Fibroblast of lung (primary cell): ENCODE results near the gene COL5A2. TPM values are rescaled to one million over a fixed set of nuclear protein-coding genes. Genes with fewer than 3 reads are reported as not detected.

Source experiments
- DNase-seq, 2 donors: peaks; one replicate each; pipeline versions ENCODE4 v3.0.0 to v3.0.0-alpha.2; 2010; ENCODE audit warnings: low read depth in 2 of 2
- H2AFZ ChIP-seq: 2 replicates; pipeline ENCODE4 v1.5.1; 2012; ENCODE audit warnings: low read length, control low read depth, inconsistent platforms
- H3K27ac ChIP-seq: 2 replicates; pipeline ENCODE4 v1.5.1; 2011; ENCODE audit warnings: low read length, control low read depth; ENCODE audit not compliant: insufficient read depth
- H3K27me3 ChIP-seq: 2 replicates; pipeline ENCODE4 v1.5.1; 2011; ENCODE audit warnings: mild to moderate bottlenecking, low read length; ENCODE audit not compliant: control insufficient read depth, insufficient read depth
- H3K36me3 ChIP-seq: 2 replicates; pipeline ENCODE4 v1.5.1; 2011; ENCODE audit warnings: low read length; ENCODE audit not compliant: control insufficient read depth, insufficient read depth
- H3K4me1 ChIP-seq: 2 replicates; pipeline ENCODE4 v1.5.1; 2011; ENCODE audit warnings: low read length; ENCODE audit not compliant: control insufficient read depth, insufficient read depth; ENCODE audit errors: extremely low read depth
- H3K4me2 ChIP-seq: 2 replicates; pipeline ENCODE4 v1.5.1; 2011; ENCODE audit warnings: low read length, control low read depth; ENCODE audit not compliant: insufficient read depth; ENCODE audit errors: extremely low read depth
- H3K4me3 ChIP-seq, 4 experiments: fragments of 200-600 bp in 1 of 4; sonication (generic) in 1 of 4; replicated peaks in 1 of 4; 2 replicates each; pipeline ENCODE4 v1.5.1; 2011 to 2016; ENCODE audit warnings: low read length in 4 of 4, low read depth in 3 of 4, mild to moderate bottlenecking in 3 of 4, control low read depth in 2 of 4, inconsistent platforms in 1 of 4, mixed read lengths in 1 of 4; ENCODE audit not compliant: insufficient read depth in 1 of 4; ENCODE audit errors: control extremely low read depth in 1 of 4
- H3K79me2 ChIP-seq: 2 replicates; pipeline ENCODE4 v1.5.1; 2012; ENCODE audit warnings: mild to moderate bottlenecking, low read length, inconsistent platforms; ENCODE audit not compliant: control insufficient read depth, insufficient read depth
- H3K9ac ChIP-seq: 2 replicates; pipeline ENCODE4 v1.5.1; 2011; ENCODE audit warnings: mild to moderate bottlenecking, low read length, control low read depth; ENCODE audit not compliant: insufficient read depth
- H3K9me3 ChIP-seq: 2 replicates; pipeline ENCODE4 v1.5.1; 2012; ENCODE audit warnings: low read depth, low read length; ENCODE audit not compliant: control insufficient read depth, insufficient read depth
- H4K20me1 ChIP-seq: 2 replicates; pipeline ENCODE4 v1.5.1; 2011; ENCODE audit warnings: low read length; ENCODE audit not compliant: control insufficient read depth, insufficient read depth; ENCODE audit errors: extremely low read depth
- CTCF ChIP-seq, 2 donors: IDR thresholded peaks in 1 of 2; conservative IDR thresholded peaks in 1 of 2; 1 replicate in 1 of 2; 2 replicates in 1 of 2; pipeline ENCODE4 v1.5.1; 2011 to 2012; ENCODE audit warnings: low read length in 2 of 2, control low read depth in 1 of 2, inconsistent platforms in 1 of 2, low read depth in 1 of 2, mild to moderate bottlenecking in 1 of 2
- EZH2 ChIP-seq: IDR thresholded peaks from 2 replicates; pipeline ENCODE4 v1.5.1; 2012; ENCODE audit warnings: low read length, control low read depth, mild to moderate bottlenecking; ENCODE audit errors: missing control alignments
- polyA plus RNA-seq, 2 donors: library from polyadenylated mRNA; depleted of rRNA in 1 of 2; stranded (reverse) in 1 of 2; unstranded in 1 of 2; fragments of >200 nt; gene quantifications; 2 replicates each; pipeline ENCODE4 v1.2.1, GENCODE V29; 2011 to 2012; ENCODE audit warnings: missing spikeins in 1 of 2
- total RNA-seq: library from RNA; depleted of rRNA; stranded (reverse); fragments of >200 nt; gene quantifications from 2 replicates; pipeline ENCODE4 v1.2.1, GENCODE V29; 2014

The COL5A2 gene
- total and polyA plus RNA-seq, 2 donors (not counting 1 experiment from before 2014, with no cell fraction given): 253 to 353 TPM

GRCh38 chr2:189213250-189213649 is 33.7 kb upstream of the COL5A2 start:
- Histone ChIP-seq H3K4me2 (no peak overlapping the region), H3K27ac (no peak overlapping the region), H3K36me3 (no peaks in the 10 kb centered on the region), H3K9me3 (no peaks in the 10 kb centered on the region), H3K79me2 (no peaks in the 10 kb centered on the region), H3K4me3 (no peak overlapping the region), H3K4me1 (peaks cover 2% of the 10 kb centered on the region), H3K27me3 (no peaks in the 10 kb centered on the region), H4K20me1 (no peaks in the 10 kb centered on the region), H3K9ac (no peak overlapping the region), H2AFZ (peak overlapping the region; percentile 19)
- peak in 1 of 2 donors; percentile 58 for DNase-seq
- no peak for TF ChIP-seq EZH2

- no peaks in the 10 kb centered on the region for H3K36me3 ChIP-seq
- H3K27me3 ChIP-seq: no peaks in the 10 kb centered on the region
- no peaks in the 10 kb centered on the region for H3K9me3 ChIP-seq
- H3K4me2 ChIP-seq: peak overlapping the region; percentile 98
- DNase-seq: peak; percentile 97 to 99
- H4K20me1 ChIP-seq: no peaks in the 10 kb centered on the region
- H3K9ac ChIP-seq: peak overlapping the region; percentile 39
- peak overlapping the region; percentile 37 to 50 (median 46) for H3K4me3 ChIP-seq
- H3K4me1 ChIP-seq: peaks cover 4% of the 10 kb centered on the region
- peak overlapping the region; percentile 93 for H3K27ac ChIP-seq
- H3K79me2 ChIP-seq: no peaks in the 10 kb centered on the region
- H2AFZ ChIP-seq: peak overlapping the region; percentile 39
- no peak for TF ChIP-seq CTCF (conservative IDR thresholded peaks at IDR 0.05 in 1 of 2, IDR thresholded peaks at IDR 0.05 in 1 of 2; ENCODE audit: low read depth in 1 of 2, low read length in 2 of 2)
- no peak for TF ChIP-seq EZH2
These were observed 30.9 kb upstream of the COL5A2 start for GRCh38 chr2:189210250-189211087.

- TF ChIP-seq EZH2: no peak
- no peak for TF ChIP-seq CTCF (conservative IDR thresholded peaks at IDR 0.05 in 1 of 2, IDR thresholded peaks at IDR 0.05 in 1 of 2; ENCODE audit: low read depth in 1 of 2, low read length in 2 of 2)
- Histone ChIP-seq H3K4me1 (peaks cover 6% of the 10 kb centered on the region), H3K79me2 (no peaks in the 10 kb centered on the region), H3K9me3 (no peaks in the 10 kb centered on the region), H3K9ac (no peak overlapping the region), H3K27ac (no peak overlapping the region), H3K27me3 (no peaks in the 10 kb centered on the region), H3K4me3 (no peak overlapping the region), H4K20me1 (no peaks in the 10 kb centered on the region), H3K36me3 (no peaks in the 10 kb centered on the region), H2AFZ (no peak overlapping the region), H3K4me2 (no peak overlapping the region)
- no peak for DNase-seq
These were observed 28.7 kb upstream of the COL5A2 start for GRCh38 chr2:189208254-189208653.
